GM12878 (cell line): ENCODE data around the gene LMF2. TPM values are rescaled to one million over a fixed set of nuclear protein-coding genes. Genes with fewer than 3 reads are reported as not detected.
A peak's percentile ranks its signal among the peaks of the same experiment; 100 is the strongest.

ENCODE experiments used
- BHLHE40 ChIP-seq, 2 experiments: fragments of 450-650 bp in 1 of 2; IDR thresholded peaks; 2 replicates each; pipeline ENCODE4 v1.6.1; 2011 to 2017; ENCODE audit warnings: low read depth in 2 of 2, borderline replicate concordance in 1 of 2, improper control_type of control experiment in 1 of 2, low read length in 1 of 2, mild to moderate bottlenecking in 1 of 2
- MEF2B ChIP-seq: fragments of 450-650 bp; IDR thresholded peaks from 2 replicates; pipeline ENCODE4 v1.6.1; 2018; ENCODE audit warnings: mild to moderate bottlenecking, moderate library complexity; ENCODE audit not compliant: partially characterized antibody, poor library complexity, severe bottlenecking
- NR2F1 ChIP-seq: fragments of 450-650 bp; conservative IDR thresholded peaks from 2 replicates; pipeline ENCODE4 v1.6.1; 2017; ENCODE audit warnings: mild to moderate bottlenecking
- POLR2AphosphoS5 ChIP-seq: IDR thresholded peaks from 2 replicates; pipeline ENCODE4 v1.6.1; 2011; ENCODE audit warnings: mild to moderate bottlenecking, low read length, inconsistent platforms
- RAD51 ChIP-seq: fragments of 450-650 bp; IDR thresholded peaks from 2 replicates; pipeline ENCODE4 v1.6.1; 2016; ENCODE audit warnings: moderate library complexity, mild to moderate bottlenecking, inconsistent platforms
- RELB ChIP-seq: fragments of 450-650 bp; IDR thresholded peaks from 2 replicates; pipeline ENCODE4 v1.6.1; 2017; ENCODE audit warnings: low read depth, mild to moderate bottlenecking, moderate library complexity
- USF1 ChIP-seq: IDR thresholded peaks from 2 replicates; pipeline ENCODE4 v1.6.1; 2011; ENCODE audit warnings: borderline replicate concordance, low read depth, mild to moderate bottlenecking, moderate library complexity, mixed read lengths, low read length; ENCODE audit not compliant: insufficient read depth; ENCODE audit errors: extremely low read length
- polyA plus RNA-seq, 11 experiments: library from polyadenylated mRNA; depleted of rRNA in 4 of 11; unstranded in 6 of 11; stranded (reverse) in 5 of 11; fragments of >200 nt; fragmentation: Nextera tagmentation in 4 of 11; fragmentation: Illumina TruSeq in 1 of 11; extraction: Ambion mirVana in 4 of 11; extraction: Trizol in 1 of 11; gene quantifications; 1 replicate in 1 of 11; 2 replicates in 10 of 11; pipeline versions ENCODE4 v1.2.1 to v1.2.3, GENCODE V29; 2011 to 2016; ENCODE audit warnings: inconsistent platforms in 2 of 11, missing spikeins in 2 of 11, low read depth in 1 of 11
- total RNA-seq, 4 experiments: library from RNA; depleted of rRNA in 3 of 4; stranded (reverse); fragments of >200 nt in 3 of 4; fragmentation: Illumina TruSeq in 1 of 4; extraction: Trizol in 1 of 4; gene quantifications; 2 replicates each; pipeline versions ENCODE4 v1.2.1 to v1.2.3, GENCODE V29; 2013 to 2021
- TF ChIP-seq, protein P1 (sequence below): fragments of 450-650 bp; formaldehyde crosslinking; IDR thresholded peaks from 2 replicates; pipeline ENCODE4 v1.4.0; 2022; ENCODE audit warnings: mild to moderate bottlenecking, moderate library complexity
- TF ChIP-seq, protein P2 (sequence below): fragments of 450-650 bp; formaldehyde crosslinking; IDR thresholded peaks from 2 replicates; pipeline ENCODE4 v1.5.0; 2022; ENCODE audit warnings: mild to moderate bottlenecking, missing genetic modification characterization
- TF ChIP-seq, protein P3 (sequence below): fragments of 450-650 bp; IDR thresholded peaks from 2 replicates; pipeline ENCODE4 v1.6.1; 2016; ENCODE audit warnings: mild to moderate bottlenecking
- TF ChIP-seq, protein P4 (sequence below): IDR thresholded peaks from 2 replicates; pipeline ENCODE4 v1.6.1; 2011; ENCODE audit warnings: low read depth, low read length, improper control_type of control experiment, borderline replicate concordance

Gene LMF2
- total and polyA plus RNA-seq, 10 of the 15 experiments (the other 5 are each of a cell fraction or from before 2014, with no cell fraction given) = 0.08 to 57.5 (median 21.2) TPM

DNA sequence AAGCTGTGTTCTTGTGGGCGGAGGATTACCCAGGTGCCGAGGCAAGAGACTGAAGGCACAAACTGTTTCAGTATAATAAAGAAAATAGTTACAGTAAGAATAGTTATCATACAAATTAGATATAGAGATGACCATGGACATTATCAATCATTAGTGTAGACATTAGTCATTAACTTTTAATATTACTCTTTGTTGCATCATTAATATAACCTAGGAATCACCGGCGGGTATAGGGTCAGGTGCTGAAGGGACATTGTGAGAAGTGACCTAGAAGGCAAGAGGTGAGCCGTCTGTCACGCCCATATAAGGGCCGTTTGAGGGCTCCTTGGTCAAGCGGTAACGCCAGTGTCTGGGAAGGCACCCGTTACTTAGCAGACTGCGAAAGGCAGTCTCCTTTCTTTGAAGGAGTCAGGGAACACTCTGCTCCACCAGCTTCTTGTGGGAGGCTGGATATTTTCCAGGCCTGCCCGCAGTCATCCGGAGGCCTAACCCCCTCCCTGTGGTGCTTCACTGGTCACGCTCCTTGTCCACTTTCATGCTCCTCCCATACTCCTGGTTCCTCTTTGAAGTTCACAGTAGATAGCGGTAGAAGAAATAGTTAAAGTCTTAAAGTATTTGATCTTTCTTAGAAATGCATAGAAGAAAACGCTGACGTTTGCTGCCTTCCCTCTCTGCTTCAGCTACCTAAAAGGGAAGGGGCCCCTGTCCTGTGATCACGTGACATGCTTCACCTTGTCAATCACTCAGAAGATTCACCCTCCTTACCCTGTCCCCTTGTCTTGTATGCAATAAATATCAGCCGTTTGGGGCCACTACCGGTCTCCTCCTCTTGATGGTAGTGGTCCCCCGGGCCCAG is 26.6 kb upstream of the LMF2 start (continued):
- TF ChIP-seq, protein P1, sequence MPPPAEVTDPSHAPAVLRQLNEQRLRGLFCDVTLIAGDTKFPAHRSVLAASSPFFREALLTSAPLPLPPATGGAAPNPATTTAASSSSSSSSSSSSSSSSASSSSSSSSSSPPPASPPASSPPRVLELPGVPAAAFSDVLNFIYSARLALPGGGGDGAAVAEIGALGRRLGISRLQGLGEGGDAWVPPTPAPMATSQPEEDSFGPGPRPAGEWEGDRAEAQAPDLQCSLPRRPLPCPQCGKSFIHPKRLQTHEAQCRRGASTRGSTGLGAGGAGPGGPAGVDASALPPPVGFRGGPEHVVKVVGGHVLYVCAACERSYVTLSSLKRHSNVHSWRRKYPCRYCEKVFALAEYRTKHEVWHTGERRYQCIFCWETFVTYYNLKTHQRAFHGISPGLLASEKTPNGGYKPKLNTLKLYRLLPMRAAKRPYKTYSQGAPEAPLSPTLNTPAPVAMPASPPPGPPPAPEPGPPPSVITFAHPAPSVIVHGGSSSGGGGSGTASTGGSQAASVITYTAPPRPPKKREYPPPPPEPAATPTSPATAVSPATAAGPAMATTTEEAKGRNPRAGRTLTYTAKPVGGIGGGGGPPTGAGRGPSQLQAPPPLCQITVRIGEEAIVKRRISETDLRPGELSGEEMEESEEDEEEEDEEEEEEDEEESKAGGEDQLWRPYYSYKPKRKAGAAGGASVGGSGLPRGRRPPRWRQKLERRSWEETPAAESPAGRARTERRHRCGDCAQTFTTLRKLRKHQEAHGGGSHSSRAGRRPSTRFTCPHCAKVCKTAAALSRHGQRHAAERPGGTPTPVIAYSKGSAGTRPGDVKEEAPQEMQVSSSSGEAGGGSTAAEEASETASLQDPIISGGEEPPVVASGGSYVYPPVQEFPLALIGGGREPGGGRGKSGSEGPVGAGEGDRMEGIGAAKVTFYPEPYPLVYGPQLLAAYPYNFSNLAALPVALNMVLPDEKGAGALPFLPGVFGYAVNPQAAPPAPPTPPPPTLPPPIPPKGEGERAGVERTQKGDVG (CRISPR knock-in tag) = peak; percentile 90; the same call in 1 of the 2 replicates
- peak; percentile 68 to 93 for TF ChIP-seq BHLHE40 (IDR thresholded peaks at IDR 0.05; ENCODE audit: borderline replicate concordance in 1 of 2, low read depth in 2 of 2, low read length in 1 of 2)
- TF ChIP-seq NR2F1 = peak; percentile 46; the same call in 1 of the 2 replicates
- TF ChIP-seq, protein P2, sequence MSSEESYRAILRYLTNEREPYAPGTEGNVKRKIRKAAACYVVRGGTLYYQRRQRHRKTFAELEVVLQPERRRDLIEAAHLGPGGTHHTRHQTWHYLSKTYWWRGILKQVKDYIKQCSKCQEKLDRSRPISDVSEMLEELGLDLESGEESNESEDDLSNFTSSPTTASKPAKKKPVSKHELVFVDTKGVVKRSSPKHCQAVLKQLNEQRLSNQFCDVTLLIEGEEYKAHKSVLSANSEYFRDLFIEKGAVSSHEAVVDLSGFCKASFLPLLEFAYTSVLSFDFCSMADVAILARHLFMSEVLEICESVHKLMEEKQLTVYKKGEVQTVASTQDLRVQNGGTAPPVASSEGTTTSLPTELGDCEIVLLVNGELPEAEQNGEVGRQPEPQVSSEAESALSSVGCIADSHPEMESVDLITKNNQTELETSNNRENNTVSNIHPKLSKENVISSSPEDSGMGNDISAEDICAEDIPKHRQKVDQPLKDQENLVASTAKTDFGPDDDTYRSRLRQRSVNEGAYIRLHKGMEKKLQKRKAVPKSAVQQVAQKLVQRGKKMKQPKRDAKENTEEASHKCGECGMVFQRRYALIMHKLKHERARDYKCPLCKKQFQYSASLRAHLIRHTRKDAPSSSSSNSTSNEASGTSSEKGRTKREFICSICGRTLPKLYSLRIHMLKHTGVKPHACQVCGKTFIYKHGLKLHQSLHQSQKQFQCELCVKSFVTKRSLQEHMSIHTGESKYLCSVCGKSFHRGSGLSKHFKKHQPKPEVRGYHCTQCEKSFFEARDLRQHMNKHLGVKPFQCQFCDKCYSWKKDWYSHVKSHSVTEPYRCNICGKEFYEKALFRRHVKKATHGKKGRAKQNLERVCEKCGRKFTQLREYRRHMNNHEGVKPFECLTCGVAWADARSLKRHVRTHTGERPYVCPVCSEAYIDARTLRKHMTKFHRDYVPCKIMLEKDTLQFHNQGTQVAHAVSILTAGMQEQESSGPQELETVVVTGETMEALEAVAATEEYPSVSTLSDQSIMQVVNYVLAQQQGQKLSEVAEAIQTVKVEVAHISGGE (CRISPR knock-in tag) = peak; percentile 58; the same call in 1 of the 2 replicates
- TF ChIP-seq RELB = peak; percentile 32
- TF ChIP-seq USF1 = peak; percentile 53
- TF ChIP-seq RAD51 = peak; percentile 99
- TF ChIP-seq POLR2AphosphoS5 = peak; percentile 73
- TF ChIP-seq, protein P3, sequence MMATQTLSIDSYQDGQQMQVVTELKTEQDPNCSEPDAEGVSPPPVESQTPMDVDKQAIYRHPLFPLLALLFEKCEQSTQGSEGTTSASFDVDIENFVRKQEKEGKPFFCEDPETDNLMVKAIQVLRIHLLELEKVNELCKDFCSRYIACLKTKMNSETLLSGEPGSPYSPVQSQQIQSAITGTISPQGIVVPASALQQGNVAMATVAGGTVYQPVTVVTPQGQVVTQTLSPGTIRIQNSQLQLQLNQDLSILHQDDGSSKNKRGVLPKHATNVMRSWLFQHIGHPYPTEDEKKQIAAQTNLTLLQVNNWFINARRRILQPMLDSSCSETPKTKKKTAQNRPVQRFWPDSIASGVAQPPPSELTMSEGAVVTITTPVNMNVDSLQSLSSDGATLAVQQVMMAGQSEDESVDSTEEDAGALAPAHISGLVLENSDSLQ = peak; percentile 95
- TF ChIP-seq MEF2B = peak; percentile 25
- TF ChIP-seq, protein P4, sequence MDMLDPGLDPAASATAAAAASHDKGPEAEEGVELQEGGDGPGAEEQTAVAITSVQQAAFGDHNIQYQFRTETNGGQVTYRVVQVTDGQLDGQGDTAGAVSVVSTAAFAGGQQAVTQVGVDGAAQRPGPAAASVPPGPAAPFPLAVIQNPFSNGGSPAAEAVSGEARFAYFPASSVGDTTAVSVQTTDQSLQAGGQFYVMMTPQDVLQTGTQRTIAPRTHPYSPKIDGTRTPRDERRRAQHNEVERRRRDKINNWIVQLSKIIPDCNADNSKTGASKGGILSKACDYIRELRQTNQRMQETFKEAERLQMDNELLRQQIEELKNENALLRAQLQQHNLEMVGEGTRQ = peak; percentile 58
